ENCODE results near the gene COL1A1. TPM values are rescaled to one million over a fixed set of nuclear protein-coding genes. Genes with fewer than 3 reads are reported as not detected.
A peak's percentile ranks its signal among the peaks of the same experiment; 100 is the strongest.

Gene COL1A1
- total and polyA plus RNA-seq, 2 of the 13 experiments (the other 11 are each of a cell fraction or from before 2014, with no cell fraction given), result 0.05 TPM; not detected in 1

- TF ChIP-seq, protein P1, sequence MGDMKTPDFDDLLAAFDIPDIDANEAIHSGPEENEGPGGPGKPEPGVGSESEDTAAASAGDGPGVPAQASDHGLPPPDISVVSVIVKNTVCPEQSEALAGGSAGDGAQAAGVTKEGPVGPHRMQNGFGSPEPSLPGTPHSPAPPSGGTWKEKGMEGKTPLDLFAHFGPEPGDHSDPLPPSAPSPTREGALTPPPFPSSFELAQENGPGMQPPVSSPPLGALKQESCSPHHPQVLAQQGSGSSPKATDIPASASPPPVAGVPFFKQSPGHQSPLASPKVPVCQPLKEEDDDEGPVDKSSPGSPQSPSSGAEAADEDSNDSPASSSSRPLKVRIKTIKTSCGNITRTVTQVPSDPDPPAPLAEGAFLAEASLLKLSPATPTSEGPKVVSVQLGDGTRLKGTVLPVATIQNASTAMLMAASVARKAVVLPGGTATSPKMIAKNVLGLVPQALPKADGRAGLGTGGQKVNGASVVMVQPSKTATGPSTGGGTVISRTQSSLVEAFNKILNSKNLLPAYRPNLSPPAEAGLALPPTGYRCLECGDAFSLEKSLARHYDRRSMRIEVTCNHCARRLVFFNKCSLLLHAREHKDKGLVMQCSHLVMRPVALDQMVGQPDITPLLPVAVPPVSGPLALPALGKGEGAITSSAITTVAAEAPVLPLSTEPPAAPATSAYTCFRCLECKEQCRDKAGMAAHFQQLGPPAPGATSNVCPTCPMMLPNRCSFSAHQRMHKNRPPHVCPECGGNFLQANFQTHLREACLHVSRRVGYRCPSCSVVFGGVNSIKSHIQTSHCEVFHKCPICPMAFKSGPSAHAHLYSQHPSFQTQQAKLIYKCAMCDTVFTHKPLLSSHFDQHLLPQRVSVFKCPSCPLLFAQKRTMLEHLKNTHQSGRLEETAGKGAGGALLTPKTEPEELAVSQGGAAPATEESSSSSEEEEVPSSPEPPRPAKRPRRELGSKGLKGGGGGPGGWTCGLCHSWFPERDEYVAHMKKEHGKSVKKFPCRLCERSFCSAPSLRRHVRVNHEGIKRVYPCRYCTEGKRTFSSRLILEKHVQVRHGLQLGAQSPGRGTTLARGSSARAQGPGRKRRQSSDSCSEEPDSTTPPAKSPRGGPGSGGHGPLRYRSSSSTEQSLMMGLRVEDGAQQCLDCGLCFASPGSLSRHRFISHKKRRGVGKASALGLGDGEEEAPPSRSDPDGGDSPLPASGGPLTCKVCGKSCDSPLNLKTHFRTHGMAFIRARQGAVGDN (CRISPR knock-in tag; IDR thresholded peaks at IDR 0.05), result peak; percentile 95
- TF ChIP-seq MLX (CRISPR knock-in tag; IDR thresholded peaks at IDR 0.05) (no peak), ZNF552 (CRISPR knock-in tag; IDR thresholded peaks at IDR 0.05; ENCODE audit: borderline replicate concordance) (no peak), SNAPC2 (CRISPR knock-in tag; IDR thresholded peaks at IDR 0.05) (no peak; the same call in 1 of the 2 replicates), RFXANK (CRISPR knock-in tag; IDR thresholded peaks at IDR 0.05) (no peak), NFATC3 (CRISPR knock-in tag; IDR thresholded peaks at IDR 0.05) (no peak; the same call in 1 of the 2 replicates), POLR2AphosphoS2 (IDR thresholded peaks at IDR 0.05; ENCODE audit: low read depth, low read length) (no peak), ZNF460 (CRISPR knock-in tag; IDR thresholded peaks at IDR 0.05; ENCODE audit: borderline replicate concordance) (no peak), PCBP2 (optimal IDR thresholded peaks at IDR 0.05; ENCODE audit: low read depth, low read length, poor library complexity, severe bottlenecking) (no peak), RXRB (CRISPR knock-in tag; IDR thresholded peaks at IDR 0.05; ENCODE audit: borderline replicate concordance) (peak; percentile 50; the same call in 1 of the 2 replicates), NR3C1 (CRISPR knock-in tag; IDR thresholded peaks at IDR 0.05) (no peak), ZHX1 (CRISPR knock-in tag; IDR thresholded peaks at IDR 0.05; ENCODE audit: low read depth) (0 out of 2 replicates have a peak, but pooled peaks have one; percentile 42), ETV6 (CRISPR knock-in tag; conservative IDR thresholded peaks at IDR 0.05) (no peak), ZNF839 (CRISPR knock-in tag; IDR thresholded peaks at IDR 0.05; ENCODE audit: borderline replicate concordance) (no peak)
- TF ChIP-seq, protein P2, sequence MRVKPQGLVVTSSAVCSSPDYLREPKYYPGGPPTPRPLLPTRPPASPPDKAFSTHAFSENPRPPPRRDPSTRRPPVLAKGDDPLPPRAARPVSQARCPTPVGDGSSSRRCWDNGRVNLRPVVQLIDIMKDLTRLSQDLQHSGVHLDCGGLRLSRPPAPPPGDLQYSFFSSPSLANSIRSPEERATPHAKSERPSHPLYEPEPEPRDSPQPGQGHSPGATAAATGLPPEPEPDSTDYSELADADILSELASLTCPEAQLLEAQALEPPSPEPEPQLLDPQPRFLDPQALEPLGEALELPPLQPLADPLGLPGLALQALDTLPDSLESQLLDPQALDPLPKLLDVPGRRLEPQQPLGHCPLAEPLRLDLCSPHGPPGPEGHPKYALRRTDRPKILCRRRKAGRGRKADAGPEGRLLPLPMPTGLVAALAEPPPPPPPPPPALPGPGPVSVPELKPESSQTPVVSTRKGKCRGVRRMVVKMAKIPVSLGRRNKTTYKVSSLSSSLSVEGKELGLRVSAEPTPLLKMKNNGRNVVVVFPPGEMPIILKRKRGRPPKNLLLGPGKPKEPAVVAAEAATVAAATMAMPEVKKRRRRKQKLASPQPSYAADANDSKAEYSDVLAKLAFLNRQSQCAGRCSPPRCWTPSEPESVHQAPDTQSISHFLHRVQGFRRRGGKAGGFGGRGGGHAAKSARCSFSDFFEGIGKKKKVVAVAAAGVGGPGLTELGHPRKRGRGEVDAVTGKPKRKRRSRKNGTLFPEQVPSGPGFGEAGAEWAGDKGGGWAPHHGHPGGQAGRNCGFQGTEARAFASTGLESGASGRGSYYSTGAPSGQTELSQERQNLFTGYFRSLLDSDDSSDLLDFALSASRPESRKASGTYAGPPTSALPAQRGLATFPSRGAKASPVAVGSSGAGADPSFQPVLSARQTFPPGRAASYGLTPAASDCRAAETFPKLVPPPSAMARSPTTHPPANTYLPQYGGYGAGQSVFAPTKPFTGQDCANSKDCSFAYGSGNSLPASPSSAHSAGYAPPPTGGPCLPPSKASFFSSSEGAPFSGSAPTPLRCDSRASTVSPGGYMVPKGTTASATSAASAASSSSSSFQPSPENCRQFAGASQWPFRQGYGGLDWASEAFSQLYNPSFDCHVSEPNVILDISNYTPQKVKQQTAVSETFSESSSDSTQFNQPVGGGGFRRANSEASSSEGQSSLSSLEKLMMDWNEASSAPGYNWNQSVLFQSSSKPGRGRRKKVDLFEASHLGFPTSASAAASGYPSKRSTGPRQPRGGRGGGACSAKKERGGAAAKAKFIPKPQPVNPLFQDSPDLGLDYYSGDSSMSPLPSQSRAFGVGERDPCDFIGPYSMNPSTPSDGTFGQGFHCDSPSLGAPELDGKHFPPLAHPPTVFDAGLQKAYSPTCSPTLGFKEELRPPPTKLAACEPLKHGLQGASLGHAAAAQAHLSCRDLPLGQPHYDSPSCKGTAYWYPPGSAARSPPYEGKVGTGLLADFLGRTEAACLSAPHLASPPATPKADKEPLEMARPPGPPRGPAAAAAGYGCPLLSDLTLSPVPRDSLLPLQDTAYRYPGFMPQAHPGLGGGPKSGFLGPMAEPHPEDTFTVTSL (CRISPR knock-in tag; IDR thresholded peaks at IDR 0.05; ENCODE audit: borderline replicate concordance), result no peak
These were observed 23.2 kb downstream of the COL1A1 start (continued) for GRCh38 chr17:50177983-50178834.
